GM13977 (cell line): ENCODE results near the gene CSRNP2.

Source experiments
- DNase-seq: peaks from one replicate; pipeline ENCODE4 v3.0.0; 2012; ENCODE audit warnings: low spot score
- in situ Hi-C: fragments of 300-500 bp; cut with MboI; formaldehyde crosslinking; loops from one replicate; pipeline ENCODE4 v1.12.0; 2022; ENCODE audit warnings: low sequenced_read_pairs, low pct_unique_long_range_greater_than_20kb, mixed read lengths, inconsistent platforms; ENCODE audit not compliant: unreplicated experiment
- TF ChIP-seq, protein P1 (sequence below): IDR thresholded peaks from 2 replicates; pipeline ENCODE4 v1.5.1; 2012; ENCODE audit warnings: mild to moderate bottlenecking, control low read depth; ENCODE audit not compliant: insufficient read depth; ENCODE audit errors: extremely low read depth, missing control alignments

CSRNP2 gene, protein sequence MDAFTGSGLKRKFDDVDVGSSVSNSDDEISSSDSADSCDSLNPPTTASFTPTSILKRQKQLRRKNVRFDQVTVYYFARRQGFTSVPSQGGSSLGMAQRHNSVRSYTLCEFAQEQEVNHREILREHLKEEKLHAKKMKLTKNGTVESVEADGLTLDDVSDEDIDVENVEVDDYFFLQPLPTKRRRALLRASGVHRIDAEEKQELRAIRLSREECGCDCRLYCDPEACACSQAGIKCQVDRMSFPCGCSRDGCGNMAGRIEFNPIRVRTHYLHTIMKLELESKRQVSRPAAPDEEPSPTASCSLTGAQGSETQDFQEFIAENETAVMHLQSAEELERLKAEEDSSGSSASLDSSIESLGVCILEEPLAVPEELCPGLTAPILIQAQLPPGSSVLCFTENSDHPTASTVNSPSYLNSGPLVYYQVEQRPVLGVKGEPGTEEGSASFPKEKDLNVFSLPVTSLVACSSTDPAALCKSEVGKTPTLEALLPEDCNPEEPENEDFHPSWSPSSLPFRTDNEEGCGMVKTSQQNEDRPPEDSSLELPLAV

DNA sequence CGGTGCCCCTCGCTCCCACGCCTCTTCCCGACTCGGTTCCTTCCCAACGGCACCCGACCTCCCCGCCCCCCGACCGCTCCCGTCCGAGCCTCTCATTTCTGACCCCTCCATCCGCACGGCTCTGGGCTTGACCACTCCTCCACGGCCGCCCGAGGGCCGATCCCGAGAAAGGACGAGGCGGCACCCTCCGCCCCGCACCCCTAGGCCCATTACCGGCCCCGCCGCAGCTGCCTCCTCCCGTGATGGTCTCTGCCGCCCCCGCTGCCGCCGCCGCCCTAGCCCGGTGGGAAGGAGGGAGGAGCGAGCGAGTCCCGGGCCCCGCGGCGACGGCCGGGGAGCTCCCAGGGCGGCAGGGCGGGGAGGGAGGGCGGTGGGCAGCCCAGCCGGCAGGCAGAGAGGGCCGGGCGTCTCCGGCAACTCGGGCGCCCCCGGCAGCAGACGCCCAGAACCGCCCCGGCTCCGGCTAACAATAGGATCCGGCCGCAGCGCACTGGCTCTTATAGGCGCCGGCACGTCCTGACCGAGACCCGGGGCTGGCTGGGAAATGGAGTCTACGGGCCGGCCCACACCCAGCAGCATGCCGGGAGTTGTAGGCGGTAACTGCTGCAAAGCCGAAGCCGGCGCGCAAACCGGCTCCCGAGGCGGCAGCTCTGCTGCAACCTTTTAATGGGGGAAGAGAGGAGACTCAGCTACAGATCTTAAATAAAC lies at the start of gene CSRNP2:
Gene CSRNP2 (minus strand): TSS at position 471 of the 708 bp plus-strand sequence. CDS start 7,035 bp downstream, outside the sequence.
- in situ Hi-C loops, result no loop called here
- peak; percentile 97 for DNase-seq
- TF ChIP-seq, protein P1, sequence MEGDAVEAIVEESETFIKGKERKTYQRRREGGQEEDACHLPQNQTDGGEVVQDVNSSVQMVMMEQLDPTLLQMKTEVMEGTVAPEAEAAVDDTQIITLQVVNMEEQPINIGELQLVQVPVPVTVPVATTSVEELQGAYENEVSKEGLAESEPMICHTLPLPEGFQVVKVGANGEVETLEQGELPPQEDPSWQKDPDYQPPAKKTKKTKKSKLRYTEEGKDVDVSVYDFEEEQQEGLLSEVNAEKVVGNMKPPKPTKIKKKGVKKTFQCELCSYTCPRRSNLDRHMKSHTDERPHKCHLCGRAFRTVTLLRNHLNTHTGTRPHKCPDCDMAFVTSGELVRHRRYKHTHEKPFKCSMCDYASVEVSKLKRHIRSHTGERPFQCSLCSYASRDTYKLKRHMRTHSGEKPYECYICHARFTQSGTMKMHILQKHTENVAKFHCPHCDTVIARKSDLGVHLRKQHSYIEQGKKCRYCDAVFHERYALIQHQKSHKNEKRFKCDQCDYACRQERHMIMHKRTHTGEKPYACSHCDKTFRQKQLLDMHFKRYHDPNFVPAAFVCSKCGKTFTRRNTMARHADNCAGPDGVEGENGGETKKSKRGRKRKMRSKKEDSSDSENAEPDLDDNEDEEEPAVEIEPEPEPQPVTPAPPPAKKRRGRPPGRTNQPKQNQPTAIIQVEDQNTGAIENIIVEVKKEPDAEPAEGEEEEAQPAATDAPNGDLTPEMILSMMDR, result no peak

DNA sequence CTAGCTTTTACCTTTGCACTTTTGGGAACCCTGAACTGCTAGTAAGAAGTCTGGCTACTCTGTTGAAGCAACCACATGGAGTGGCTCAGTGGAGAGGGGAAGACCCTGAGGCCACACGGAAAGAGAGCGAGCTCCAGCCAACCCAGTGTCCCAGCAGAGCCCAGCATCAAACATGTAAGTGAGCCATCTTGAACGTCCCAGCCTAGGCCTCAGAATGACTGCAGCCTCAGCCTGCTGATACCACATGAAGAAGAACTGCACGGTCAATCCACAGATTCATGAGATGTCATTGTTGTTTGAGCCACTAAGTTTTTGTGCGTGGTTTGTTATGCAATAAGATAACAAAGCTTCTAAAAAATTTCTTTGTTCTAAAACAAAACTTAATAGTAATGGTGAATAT lies 49.3 kb upstream of the CSRNP2 start:
- in situ Hi-C loops, result no loop called here
- TF ChIP-seq, protein P1, result no peak
- no peak for DNase-seq

DNA sequence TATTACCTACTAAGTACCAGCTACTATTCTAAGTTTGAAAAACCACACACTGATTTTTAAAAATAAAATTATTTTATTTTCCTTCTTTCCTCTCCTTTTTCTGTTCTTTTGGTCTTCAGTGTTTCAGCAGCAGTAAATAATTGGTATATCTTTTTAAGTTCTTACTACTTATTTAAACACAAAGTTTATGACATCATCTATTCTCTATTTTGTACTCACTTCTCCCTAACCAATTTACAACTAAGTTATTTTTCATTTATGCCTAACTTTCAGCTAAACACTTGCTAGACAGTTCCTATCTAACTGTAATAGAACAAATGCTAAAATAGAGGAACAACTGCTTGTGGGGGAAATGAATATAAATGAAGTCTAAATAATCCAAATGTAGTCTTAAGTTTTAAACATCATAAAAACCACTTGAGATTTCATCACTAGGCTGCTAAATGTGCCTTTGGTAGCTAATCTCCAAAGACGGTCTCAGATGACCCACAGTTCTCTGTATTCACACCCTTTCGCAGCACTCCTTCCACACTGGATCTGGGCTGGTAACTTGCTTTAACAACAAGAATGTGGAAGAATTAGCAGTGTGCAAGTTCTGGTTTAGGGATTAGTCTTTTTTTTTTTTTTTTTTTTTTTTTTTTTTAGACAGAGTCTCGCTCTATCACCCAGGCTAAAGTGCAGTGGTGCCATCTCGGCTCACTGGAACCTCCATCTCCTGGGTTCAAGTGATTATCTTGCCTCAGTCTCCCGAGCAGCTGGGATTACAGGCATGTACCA lies 48.5 kb upstream of the CSRNP2 start:
- TF ChIP-seq, protein P1, result no peak
- in situ Hi-C loops, result no loop called here
- no peak for DNase-seq

DNA sequence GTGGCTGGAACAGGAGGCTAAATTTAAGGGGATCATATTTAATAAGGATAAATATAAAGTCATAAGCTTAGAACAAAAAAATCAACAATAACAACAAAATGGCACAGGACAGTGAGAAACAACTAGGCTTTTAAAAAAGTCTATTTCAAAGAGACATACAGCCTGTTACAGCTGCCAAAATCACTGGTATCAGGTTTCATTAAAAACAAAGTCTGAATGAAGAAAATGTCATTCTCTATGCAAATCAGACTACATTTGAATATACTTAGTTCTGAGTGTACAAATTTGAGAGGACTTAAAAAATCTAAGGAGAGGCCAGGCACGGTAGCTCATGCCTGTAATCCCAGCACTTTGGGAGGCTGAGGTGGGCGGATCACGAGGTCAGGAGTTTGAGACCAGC lies 45.5 kb upstream of the CSRNP2 start:
- TF ChIP-seq, protein P1, result no peak
- no peak for DNase-seq
- in situ Hi-C loops, result no loop called here

DNA sequence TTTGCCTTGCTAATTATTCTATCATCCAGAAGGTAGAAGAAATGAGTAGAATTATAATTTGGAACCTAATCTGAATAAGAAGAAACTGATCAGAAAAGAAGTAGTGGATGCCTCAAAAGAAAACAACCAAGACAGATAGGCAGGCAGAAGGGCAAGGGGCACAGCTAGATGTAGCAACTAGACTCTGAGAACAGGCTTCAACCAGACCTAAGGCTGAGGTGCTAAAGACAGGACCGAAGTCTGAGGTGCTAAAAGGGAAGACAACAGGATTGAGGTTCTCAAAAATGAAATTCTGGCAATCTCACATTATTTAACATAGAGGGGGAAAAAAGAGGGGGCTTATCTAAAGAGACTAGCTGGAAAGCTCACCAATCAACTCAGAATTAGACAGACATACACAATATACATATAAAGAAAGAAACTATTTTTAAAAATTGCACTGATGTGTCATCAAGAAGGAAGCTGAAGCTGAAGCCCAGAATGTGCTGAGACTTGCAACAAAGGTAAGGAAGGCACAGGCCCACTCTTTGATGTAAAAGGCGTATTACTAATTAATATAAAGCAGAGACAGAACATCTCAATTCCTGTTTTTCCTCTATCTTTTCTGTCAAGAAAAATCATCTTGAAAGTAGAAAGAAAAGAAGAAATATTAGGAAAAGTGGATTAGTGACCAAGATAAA lies 43.8 kb upstream of the CSRNP2 start:
- TF ChIP-seq, protein P1, result no peak
- in situ Hi-C loops, result no loop called here
- no peak for DNase-seq
